DMS 273 (cell line): ENCODE measurements around the gene PATJ.
"Not testable (repeated sequence)": the region's sequence is repeated elsewhere in the genome, so short reads cannot be mapped to it uniquely, and the experiment has no call there.

Experiments
- DNase-seq: peaks from one replicate; lab custom pipeline; 2025; ENCODE audit not compliant: unreplicated experiment; lab: John Stamatoyannopoulos, UW

Gene PATJ

GRCh38 chr1:61741711-61742619 lies at the start of gene PATJ:
PATJ (plus strand) TSS chr1:61742480; CDS start chr1:61762893, 20,413 bp downstream.
- peak; percentile 70 for DNase-seq

- DNase-seq, result no peak
Observed at GRCh38 chr1:61699911-61700851, 42.1 kb upstream of the PATJ start.

DNA sequence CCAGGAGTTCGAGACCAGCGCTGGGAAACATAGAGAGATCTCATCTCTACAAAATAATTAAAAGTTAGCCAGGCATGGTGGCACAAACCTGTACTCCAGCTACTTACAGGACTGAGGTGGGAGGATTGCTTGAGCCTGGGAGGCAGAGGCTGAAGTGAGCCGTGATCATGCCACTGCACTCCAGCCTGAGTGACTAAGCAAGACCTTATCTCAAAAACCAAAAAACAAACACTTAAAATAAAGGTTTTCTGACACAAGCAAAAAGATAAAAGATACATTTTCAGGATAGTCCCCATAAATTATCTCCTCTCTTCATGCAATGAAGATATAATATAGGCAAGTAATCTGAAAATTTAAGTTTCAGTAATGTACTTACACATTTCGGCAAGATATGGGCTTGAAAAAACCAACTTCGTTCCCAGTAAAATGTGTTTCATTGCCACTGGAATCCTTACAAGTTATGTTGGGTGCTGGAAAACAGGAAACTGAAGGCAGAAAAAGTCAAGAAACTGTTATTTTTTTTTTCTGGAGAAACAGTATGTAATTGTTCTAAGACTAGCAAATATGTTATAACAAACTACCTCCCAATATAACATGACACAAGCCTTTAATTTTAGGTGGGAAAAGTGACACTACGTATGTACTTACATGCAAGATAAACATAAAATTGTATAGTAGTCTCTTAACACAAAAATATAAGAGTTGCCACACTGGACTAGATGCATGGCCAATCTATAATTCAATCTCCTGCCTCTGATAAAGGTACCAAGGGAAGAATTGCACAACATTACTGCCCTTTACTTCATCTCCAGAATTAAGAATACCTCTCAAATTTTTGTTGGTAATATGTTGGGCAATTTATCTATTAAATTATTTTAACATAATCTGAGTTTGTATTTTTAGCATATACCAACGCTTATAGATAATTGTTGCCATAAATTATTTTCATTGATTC lies 33.0 kb upstream of the PATJ start:
- DNase-seq, result no peak

DNA sequence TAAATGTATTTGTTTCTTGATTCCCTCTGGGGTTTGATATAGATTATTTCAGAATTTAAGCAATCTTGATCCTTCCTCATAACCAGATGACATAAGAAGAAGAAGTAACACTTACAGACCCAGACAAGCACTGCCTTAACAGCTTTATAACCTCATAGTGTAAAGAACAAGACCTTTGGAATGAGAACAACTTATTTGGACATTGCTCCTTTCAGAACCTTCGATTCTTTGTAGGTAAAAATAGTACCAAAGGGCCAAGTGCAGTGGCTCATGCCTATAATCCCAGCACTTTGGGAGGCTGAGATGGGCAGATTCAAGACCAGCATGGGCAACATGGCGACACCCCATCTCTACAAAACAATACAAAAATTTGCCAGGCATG lies 32.4 kb upstream of the PATJ start:
- DNase-seq, result no peak

DNA sequence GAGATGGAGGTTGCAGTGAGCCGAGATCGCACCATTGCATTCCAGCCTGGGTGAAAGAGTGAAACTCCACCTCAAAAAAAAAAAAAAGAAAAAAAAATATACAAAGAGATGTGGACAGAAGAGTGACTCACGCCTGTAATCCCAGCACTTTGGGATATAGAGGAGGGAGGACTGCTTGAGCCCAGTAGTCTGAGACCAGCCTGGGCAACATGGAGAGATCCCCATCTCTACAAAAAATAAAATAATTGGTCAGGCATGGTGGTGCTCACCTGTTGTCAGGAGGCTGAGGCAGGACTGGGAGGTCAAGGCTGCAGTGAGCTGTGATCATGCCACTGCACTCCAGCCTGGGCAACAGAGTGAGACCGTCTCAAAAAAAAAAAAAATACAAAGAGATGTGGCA lies 31.0 kb upstream of the PATJ start:
- not testable (repeated sequence) for DNase-seq

DNA sequence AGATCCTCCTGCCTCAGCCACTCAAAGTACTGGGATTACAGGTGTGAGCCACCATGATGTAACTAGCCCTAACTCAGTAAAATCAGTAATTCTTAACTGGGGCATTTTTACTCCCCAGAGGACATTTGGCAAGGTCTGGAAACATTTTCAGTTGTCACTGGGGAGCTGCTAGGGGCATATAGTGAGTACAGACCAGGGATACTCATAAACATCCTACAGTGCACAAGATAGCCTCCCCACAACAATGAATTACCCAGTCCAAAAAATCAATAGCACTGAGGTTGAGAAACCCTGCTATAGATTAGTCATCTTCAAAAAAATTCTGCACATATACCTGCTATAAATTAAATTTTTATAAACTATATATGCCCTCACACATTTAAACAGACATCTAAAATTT lies 30.3 kb upstream of the PATJ start:
- DNase-seq, result no peak

DNA sequence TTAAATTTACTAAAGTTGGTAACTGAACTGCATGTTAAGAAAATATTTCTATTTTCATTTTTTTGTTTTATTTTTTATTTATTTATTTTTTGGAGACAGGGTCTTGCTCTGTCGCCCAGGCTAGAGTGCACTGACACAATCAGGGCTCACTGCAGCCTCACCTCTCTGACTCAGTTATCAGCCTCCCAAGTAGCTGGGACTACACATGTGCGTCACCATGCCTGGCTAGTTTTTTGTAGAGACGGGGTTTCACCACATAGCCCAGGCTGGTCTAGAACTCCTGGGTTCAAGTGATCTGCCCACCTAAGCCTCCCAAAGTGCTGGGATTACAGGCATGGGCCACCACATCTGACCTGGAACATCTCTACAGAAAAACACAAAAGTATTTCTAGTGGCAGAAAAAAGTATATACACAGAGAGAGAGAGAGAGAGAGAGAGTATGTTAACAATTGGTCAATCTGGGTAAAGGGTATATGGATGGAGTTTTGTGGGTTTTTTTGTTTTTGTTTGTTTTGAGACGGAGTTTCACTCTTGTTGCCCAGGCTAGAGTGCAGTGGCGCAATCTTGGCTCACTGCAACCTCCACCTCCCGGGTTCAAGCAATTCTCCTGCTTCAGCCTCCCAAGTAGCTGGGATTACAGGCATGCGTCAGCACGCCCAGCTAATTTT lies 23.1 kb upstream of the PATJ start:
- not testable (repeated sequence) for DNase-seq

GRCh38 chr1:61724506-61724812 lies 17.8 kb upstream of the PATJ start:
- DNase-seq, result no peak

DNA sequence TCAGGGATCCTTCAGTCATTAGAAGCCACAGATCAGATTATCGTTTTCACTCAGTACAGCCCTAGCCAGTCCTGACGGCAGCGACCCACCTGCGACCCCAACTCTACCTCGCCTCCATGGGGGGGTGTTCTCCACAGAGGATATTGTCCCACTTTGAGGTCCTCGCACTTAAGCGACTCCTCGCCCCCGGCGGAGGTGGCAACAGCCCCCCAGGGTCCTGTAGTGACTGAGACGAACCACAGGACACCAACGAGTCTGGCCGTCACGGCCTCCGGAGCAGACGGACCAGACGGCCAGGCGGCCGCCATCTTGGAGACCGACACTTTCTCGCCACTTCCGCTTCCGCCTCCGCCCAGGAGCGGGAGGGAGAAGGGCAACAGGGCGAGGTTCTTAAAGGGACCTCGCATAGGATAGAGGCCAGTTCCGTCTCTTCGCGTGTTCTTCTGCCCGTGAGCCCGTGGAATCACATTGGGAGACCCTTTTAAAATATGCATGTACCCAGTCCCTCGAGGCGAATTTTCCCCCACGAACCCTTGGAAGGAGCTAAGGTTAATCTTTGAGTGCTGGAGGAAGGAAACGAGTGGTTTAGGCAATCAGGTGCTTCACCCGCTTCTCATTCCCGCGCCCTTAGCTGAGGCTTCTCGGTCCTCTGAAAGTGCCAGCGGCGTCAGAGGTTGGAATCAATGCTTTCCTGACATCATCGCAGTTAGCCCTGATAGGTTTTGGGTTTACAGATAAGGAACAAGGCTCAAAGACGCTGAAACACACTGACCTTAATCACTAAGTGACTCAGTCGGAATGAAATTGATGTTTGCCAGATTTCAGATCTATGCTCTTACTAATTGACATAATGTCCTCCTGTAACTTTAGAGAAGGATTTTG lies 17.2 kb upstream of the PATJ start, which contains the start of gene TM2D1:
Gene TM2D1 (minus strand): TSS at position 329 of the 882 bp plus-strand sequence. CDS start 21 bp downstream, at position 308.
- DNase-seq, result peak; percentile 96

DNA sequence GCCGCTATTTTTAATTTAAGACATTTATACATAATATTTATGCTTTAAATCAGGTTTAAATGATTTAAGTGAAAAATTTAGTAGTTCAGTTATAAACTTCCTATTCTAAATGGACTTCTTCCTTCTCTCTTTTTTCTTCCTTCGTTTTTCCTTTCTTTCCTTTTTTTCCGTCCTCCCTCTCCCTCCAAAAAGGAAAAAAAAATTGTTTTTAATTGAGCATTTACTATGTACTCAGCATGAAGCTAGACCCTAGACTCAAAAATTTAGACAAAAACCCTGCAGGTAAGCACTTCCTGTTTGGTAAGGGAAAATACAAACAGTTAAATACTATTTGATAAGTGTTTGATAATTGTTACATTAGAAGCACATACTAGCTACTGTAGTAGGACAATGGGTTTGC lies 14.7 kb upstream of the PATJ start:
- no peak for DNase-seq

DNA sequence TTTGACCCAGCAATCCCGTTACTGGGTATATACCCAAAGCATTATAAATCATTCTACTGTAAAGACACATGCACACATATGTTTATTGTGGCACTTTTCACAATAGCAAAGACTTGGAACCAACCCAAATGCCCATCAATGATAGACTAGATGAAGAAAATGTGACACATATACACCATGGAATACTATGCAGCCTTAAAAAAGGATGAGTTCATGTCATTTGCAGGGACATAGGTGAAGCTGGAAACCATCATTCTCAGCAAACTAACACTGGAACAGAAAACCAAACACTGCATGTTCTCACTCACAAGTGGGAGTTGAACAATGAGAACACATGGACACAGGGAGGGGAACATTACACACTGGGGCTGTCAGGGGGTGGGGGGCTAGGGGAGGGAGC lies 11.6 kb upstream of the PATJ start:
- not testable (repeated sequence) for DNase-seq

DNA sequence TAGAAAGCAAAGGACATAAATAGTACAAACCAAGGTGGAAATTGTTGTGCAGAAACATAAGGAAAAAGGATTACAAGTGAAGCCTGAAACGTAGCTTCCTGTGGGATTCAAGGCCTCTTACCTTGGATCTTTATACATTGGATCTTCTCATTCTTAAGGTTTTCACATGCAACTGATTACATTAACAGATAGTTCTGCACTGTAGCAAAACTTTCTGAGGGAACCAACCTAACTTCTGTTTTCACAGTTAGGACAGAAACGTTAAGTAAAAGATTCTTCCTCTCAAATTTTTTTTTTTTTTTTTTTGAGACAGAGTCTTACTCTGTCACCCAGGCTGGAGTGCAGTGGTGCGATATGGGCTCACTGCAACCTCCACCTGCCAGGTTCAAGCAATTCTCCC lies 9.6 kb upstream of the PATJ start:
- DNase-seq, result no peak

GRCh38 chr1:61740751-61741700 lies 1.3 kb upstream of the PATJ start:
- no peak for DNase-seq

GRCh38 chr1:61742620-61743430 lies 545 bp downstream of the PATJ start:
- DNase-seq, result peak; percentile 70

DNA sequence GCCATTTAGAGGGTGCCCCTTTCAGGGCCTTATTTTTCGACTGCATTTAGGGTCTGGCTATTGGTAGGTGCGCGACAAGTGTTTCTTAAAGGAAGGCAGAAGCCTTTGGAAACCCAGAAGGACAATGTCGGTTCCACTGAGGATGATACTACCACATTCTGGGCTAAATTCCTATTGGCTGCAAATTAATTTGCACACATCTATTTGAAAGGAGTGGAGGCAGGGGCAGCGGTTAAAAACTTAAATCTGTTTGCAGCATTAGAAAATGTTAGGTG lies 1.1 kb downstream of the PATJ start:
- no peak for DNase-seq

DNA sequence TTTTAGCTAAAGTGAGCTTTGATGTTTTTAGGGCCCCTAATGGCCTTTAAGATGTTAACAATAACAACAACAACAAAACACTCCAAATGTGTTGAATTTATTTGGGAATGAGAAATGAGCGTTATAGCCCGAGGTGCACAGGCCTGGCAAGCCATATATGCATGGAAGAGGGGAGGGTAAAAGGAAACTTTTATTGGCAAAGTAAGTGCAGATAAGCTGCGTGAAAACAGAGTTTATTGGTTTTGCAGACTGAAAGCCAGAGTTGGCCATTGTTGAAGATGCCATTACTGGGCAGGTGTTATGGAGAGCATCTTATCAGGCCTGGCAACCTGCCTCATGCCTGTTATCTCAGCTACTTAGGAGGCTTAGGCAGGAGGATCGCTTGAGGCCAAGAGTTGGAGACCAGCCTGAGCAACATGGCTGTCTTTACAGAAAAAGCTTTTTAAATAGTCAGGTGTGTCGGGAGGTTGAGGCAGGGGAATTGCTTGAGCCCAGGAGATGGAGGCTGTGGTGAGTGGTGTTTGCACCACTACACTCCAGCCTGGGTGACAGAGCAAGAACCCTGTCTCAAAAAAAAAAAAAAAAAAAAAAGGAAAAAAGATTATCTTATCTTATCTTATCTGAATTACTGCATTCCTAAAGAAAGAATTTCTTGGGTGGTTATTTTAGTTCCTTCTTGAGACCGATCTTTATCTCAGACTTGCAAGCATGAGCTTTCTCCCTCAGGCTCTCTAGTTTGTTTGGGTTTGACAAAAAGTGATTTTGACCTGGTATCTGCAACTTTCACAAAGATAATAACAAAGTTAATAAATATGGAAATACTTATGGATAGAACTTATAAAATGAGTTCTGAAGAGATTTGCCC lies 1.7 kb downstream of the PATJ start:
- DNase-seq, result no peak

GRCh38 chr1:61746813-61747212 lies 4.5 kb downstream of the PATJ start:
- DNase-seq, result peak; percentile 19
